GM18508 (cell line): ENCODE results near the gene WDR74.
A peak's percentile ranks its signal among the peaks of the same experiment; 100 is the strongest.
"Not testable (repeated sequence)": the region's sequence is repeated elsewhere in the genome, so short reads cannot be mapped to it uniquely, and the experiment has no call there.

Source experiments
- ATAC-seq: cut with Tn5 transposase; IDR thresholded peaks from one replicate; pipeline ENCODE4 v1.9.1; 2021; ENCODE audit warnings: moderate number of reproducible peaks; ENCODE audit not compliant: insufficient read depth, unreplicated experiment

WDR74 gene

GRCh38 chr11:62839050-62839945, at the start of gene WDR74:
WDR74 (minus strand) TSS chr11:62839590; CDS start chr11:62839570, 20 bp downstream.
- peak; percentile 23 for ATAC-seq

- ATAC-seq: no peak
These were observed 49.7 kb upstream of the WDR74 start for GRCh38 chr11:62889126-62889483.

- no peak for ATAC-seq
These were observed 49.0 kb upstream of the WDR74 start for GRCh38 chr11:62888406-62888805.

- no peak for ATAC-seq
These were observed 45.9 kb upstream of the WDR74 start for GRCh38 chr11:62885137-62885750.

- no peak for ATAC-seq
These were observed 44.3 kb upstream of the WDR74 start for GRCh38 chr11:62883673-62884072.

- ATAC-seq: no peak
These were observed 43.6 kb upstream of the WDR74 start for GRCh38 chr11:62882788-62883501.

- no peak for ATAC-seq
These were observed 43.0 kb upstream of the WDR74 start for GRCh38 chr11:62882431-62882749.

- peak; percentile 26 for ATAC-seq
These were observed 42.4 kb upstream of the WDR74 start for GRCh38 chr11:62881579-62882430.

- peak; percentile 35 for ATAC-seq
These were observed 41.6 kb upstream of the WDR74 start, which contains the start of gene SLC3A2 for GRCh38 chr11:62880803-62881578. SLC3A2 (plus strand) TSS chr11:62880896; CDS start chr11:62881024, 128 bp downstream.

- ATAC-seq: no peak
These were observed 40.9 kb upstream of the WDR74 start for GRCh38 chr11:62880231-62880802.

- no peak for ATAC-seq
These were observed 40.0 kb upstream of the WDR74 start for GRCh38 chr11:62879235-62879978.

- ATAC-seq: no peak
These were observed 37.3 kb upstream of the WDR74 start for GRCh38 chr11:62876712-62877111.

GRCh38 chr11:62875698-62876478, 36.5 kb upstream of the WDR74 start:
- no peak for ATAC-seq

- no peak for ATAC-seq
These were observed 35.5 kb upstream of the WDR74 start for GRCh38 chr11:62874851-62875250.

- ATAC-seq: no peak
These were observed 26.2 kb upstream of the WDR74 start for GRCh38 chr11:62865635-62866034.

GRCh38 chr11:62863687-62864335, 24.4 kb upstream of the WDR74 start:
- ATAC-seq: no peak

- ATAC-seq: not testable (repeated sequence)
These were observed 22.3 kb upstream of the WDR74 start for GRCh38 chr11:62861564-62862192.
